Spleen (tissue), 11 donors: ENCODE results near the gene AHNAK2. TPM values are rescaled to one million over a fixed set of nuclear protein-coding genes. Genes with fewer than 3 reads are reported as not detected.
"Not testable (repeated sequence)": the region's sequence is repeated elsewhere in the genome, so short reads cannot be mapped to it uniquely, and the experiment has no call there.

Experiments used
- DNase-seq: peaks from one replicate; pipeline ENCODE4 v3.0.0-alpha.2; 2020
- H3K27ac ChIP-seq, 8 donors: fragments of 200-600 bp; sonication (generic) in 7 of 8; 1 replicate in 4 of 8; 2 replicates in 4 of 8; pipeline versions ENCODE4 v1.5.0 to v1.8.0; 2016 to 2021; ENCODE audit warnings: inconsistent platforms in 4 of 8, mild to moderate bottlenecking in 4 of 8, moderate library complexity in 1 of 8
- H3K27me3 ChIP-seq, 7 donors: fragments of 200-600 bp; sonication (generic) in 6 of 7; replicated peaks in 1 of 7; 1 replicate in 4 of 7; 2 replicates in 3 of 7; pipeline versions ENCODE4 v1.5.0 to v1.8.0; 2016 to 2021; ENCODE audit warnings: inconsistent platforms in 3 of 7, mild to moderate bottlenecking in 1 of 7
- H3K36me3 ChIP-seq, 6 donors: fragments of 200-600 bp; sonication (generic) in 5 of 6; 1 replicate in 4 of 6; 2 replicates in 2 of 6; pipeline versions ENCODE4 v1.5.0 to v1.8.0; 2016 to 2021; ENCODE audit warnings: inconsistent platforms in 2 of 6
- H3K4me1 ChIP-seq, 6 donors: fragments of 200-600 bp; sonication (generic) in 5 of 6; 1 replicate in 3 of 6; 2 replicates in 3 of 6; pipeline versions ENCODE4 v1.5.0 to v1.8.0; 2016 to 2021; ENCODE audit warnings: inconsistent platforms in 3 of 6
- H3K4me3 ChIP-seq, 8 donors: fragments of 200-600 bp; sonication (generic) in 7 of 8; 1 replicate in 4 of 8; 2 replicates in 4 of 8; pipeline versions ENCODE4 v1.5.0 to v1.8.0; 2016 to 2021; ENCODE audit warnings: inconsistent platforms in 4 of 8, mild to moderate bottlenecking in 4 of 8, moderate library complexity in 2 of 8
- H3K9me3 ChIP-seq, 8 donors: fragments of 200-600 bp; sonication (generic) in 7 of 8; 1 replicate in 4 of 8; 2 replicates in 4 of 8; pipeline versions ENCODE4 v1.5.0 to v1.8.0; 2016 to 2021; ENCODE audit warnings: inconsistent platforms in 4 of 8
- POLR2A ChIP-seq, 3 donors: fragments of 450-650 bp; IDR thresholded peaks; one replicate each; pipeline ENCODE4 v1.5.1; 2017; ENCODE audit warnings: antibody characterized with exemption in 3 of 3, mild to moderate bottlenecking in 1 of 3
- POLR2AphosphoS5 ChIP-seq, 3 donors: sonication (generic); formaldehyde crosslinking; IDR thresholded peaks; one replicate each; pipeline ENCODE4 v1.5.1; 2017; ENCODE audit warnings: antibody characterized with exemption in 3 of 3
- WGBS, 5 donors: extraction: QIAGEN DNeasy Blood & Tissue Kit in 3 of 5; methylation state at CpG; one replicate each; pipeline versions ENCODE4 v1.1.5 to v1.1.7; 2013 to 2018; 5-methylcytosine and 5-hydroxymethylcytosine counted together
- intact Hi-C: fragments of 100-400 bp; cut with DNase I; formaldehyde crosslinking; loops from one replicate; pipeline ENCODE4 v1.15.0; 2023; ENCODE audit warnings: low total_unique reads
- polyA plus RNA-seq, 3 donors: library from polyadenylated mRNA; stranded (reverse); fragments of 200-250 nt; gene quantifications; one replicate each; pipeline ENCODE4 v1.2.1, GENCODE V29; 2013
- total RNA-seq, 7 donors: library from RNA; depleted of rRNA in 3 of 7; stranded (reverse); fragments of >200 nt in 3 of 7; fragmentation: NEBNext Ultra II Directional in 4 of 7; extraction: Animal tissue kit (Norgen Biotek cat#: 25700) in 4 of 7; gene quantifications; one replicate each; pipeline versions ENCODE4 v1.1.0 to v1.2.1, GENCODE V29; 2016 to 2021
- TF ChIP-seq, protein P1 (sequence below), 11 experiments: fragments of 200-600 bp in 7 of 11; fragments of 450-650 bp in 4 of 11; sonication (generic) in 4 of 11; IDR thresholded peaks in 8 of 11; conservative IDR thresholded peaks in 3 of 11; 1 replicate in 7 of 11; 2 replicates in 4 of 11; pipeline versions ENCODE4 v1.4.0 to v1.8.0; 2016 to 2021; ENCODE audit warnings: antibody characterized with exemption in 11 of 11, inconsistent platforms in 4 of 11, mild to moderate bottlenecking in 1 of 11
- donor health status: healthy with polysubstance abuse.
- donor health status: DM: no; HTN: no; CAD: no; lungs with moderate emphysema.
- donor health status: DM: no; HTN: no; CAD: no.
- donor health status: Bipolar disorder and iron deficiency.
- donor health status: healthy.
- donor health status: DM: no; HTN: no; CAD: no.
- donor health status: DM: yes; HTN: yes; CAD: no.

Gene AHNAK2
- total and polyA plus RNA-seq, 10 donors, result 0.26 to 1.3 (median 0.71) TPM

DNA sequence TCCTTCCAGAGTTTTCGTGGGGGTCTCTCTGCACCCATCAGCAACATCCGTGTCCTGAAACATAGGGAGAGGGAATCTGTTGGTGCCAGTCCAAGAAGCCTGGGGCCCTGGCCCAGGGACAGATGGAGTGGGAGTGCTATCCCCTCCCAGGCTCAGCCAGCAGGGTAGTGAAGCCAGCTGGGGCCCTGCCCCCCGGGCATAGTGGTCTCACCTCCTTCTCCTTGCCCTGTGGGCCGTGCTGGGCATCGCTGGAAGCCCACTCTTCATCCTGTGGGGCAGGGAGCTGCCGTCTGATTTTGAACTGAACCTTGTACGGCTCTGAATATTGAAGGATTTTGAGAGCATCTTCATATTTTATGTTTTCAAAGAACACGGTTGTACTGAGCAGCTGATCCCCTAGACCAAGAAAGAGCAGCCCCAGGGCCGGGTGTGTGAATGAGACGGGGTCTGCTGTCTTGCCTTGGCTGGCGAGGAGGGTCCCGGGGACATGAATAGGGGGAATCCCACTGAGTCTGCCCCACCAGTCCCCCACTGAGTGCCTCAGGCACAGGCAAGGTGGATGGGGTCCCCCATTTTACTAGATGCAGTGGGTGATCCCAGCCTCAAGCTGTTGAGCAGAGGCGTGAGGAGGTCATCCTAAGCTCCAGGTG, 23.3 kb downstream of the AHNAK2 start:
- no peaks in the 10 kb centered on the region for H3K4me1 ChIP-seq
- intact Hi-C loops, result no loop called here
- no peak for TF ChIP-seq POLR2AphosphoS5 (IDR thresholded peaks at IDR 0.05)
- no peak for TF ChIP-seq POLR2A (IDR thresholded peaks at IDR 0.05)
- TF ChIP-seq, protein P1, sequence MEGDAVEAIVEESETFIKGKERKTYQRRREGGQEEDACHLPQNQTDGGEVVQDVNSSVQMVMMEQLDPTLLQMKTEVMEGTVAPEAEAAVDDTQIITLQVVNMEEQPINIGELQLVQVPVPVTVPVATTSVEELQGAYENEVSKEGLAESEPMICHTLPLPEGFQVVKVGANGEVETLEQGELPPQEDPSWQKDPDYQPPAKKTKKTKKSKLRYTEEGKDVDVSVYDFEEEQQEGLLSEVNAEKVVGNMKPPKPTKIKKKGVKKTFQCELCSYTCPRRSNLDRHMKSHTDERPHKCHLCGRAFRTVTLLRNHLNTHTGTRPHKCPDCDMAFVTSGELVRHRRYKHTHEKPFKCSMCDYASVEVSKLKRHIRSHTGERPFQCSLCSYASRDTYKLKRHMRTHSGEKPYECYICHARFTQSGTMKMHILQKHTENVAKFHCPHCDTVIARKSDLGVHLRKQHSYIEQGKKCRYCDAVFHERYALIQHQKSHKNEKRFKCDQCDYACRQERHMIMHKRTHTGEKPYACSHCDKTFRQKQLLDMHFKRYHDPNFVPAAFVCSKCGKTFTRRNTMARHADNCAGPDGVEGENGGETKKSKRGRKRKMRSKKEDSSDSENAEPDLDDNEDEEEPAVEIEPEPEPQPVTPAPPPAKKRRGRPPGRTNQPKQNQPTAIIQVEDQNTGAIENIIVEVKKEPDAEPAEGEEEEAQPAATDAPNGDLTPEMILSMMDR (IDR thresholded peaks at IDR 0.05 in 8 of 11, conservative IDR thresholded peaks at IDR 0.05 in 3 of 11), result no peak
- H3K9me3 ChIP-seq, result no peaks in the 10 kb centered on the region
- no peak overlapping the region for H3K4me3 ChIP-seq
- H3K27ac ChIP-seq, result no peak overlapping the region
- 72 to 86% (median 79%) methylated on average over 5 to 13 of the region's 13 CpGs for WGBS, 5 donors
- peak; percentile 65 for DNase-seq
- H3K27me3 ChIP-seq, result peaks cover 0 to 29% (median 14%) of the 10 kb centered on the region in 7 donors
- no peaks in the 10 kb centered on the region for H3K36me3 ChIP-seq

DNA sequence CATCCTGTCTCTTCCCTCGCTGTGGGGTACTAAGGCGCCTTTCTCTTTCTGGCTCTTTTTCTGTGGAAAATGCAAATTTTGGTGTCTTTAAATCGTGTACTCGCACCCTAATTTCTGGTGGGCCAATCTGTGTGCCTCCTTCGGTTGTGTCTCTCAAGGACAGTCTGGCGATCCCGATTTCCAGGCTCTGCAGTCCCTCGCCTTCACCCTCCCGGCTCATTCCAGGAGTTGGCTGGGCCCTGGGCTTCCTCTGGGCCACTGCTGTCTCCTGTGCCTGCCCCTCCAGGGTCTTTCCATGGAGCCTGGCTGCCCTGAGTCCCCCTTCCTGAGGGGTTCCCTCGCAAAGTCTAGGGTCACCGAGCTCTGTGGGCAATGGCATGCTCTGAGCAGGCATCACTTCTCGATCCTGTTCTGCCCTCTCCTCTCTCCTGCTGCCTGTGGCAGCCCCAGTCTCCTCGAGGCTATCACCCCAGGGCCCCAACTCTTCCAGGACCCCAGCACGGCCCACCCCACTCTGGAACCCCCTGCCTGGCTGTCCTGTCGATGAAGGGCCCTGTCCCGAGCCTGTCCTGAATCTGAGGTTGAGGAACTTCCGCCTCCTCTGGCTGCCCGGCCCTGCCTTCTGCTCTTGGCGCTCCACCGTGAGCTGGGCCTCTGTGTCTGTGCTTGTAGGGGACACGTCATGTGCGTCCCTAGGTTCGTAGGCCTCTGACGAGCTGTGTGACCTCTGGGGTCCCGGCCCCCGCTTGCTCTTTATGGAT, 24.1 kb downstream of the AHNAK2 start:
- Histone ChIP-seq H3K27ac (no peak overlapping the region), H3K4me1 (no peaks in the 10 kb centered on the region), H3K27me3 (peaks cover 0 to 29% (median 14%) of the 10 kb centered on the region in 7 donors), H3K4me3 (no peak overlapping the region), H3K9me3 (no peaks in the 10 kb centered on the region), H3K36me3 (no peaks in the 10 kb centered on the region)
- DNase-seq, result peak; percentile 59
- TF ChIP-seq, protein P1 (IDR thresholded peaks at IDR 0.05 in 8 of 11, conservative IDR thresholded peaks at IDR 0.05 in 3 of 11), result no peak
- TF ChIP-seq POLR2AphosphoS5 (IDR thresholded peaks at IDR 0.05) (no peak), POLR2A (IDR thresholded peaks at IDR 0.05) (no peak)
- intact Hi-C loops, result no loop called here
- 79 to 91% (median 89%) methylated on average over 26 of the region's 26 CpGs for WGBS, 5 donors

DNA sequence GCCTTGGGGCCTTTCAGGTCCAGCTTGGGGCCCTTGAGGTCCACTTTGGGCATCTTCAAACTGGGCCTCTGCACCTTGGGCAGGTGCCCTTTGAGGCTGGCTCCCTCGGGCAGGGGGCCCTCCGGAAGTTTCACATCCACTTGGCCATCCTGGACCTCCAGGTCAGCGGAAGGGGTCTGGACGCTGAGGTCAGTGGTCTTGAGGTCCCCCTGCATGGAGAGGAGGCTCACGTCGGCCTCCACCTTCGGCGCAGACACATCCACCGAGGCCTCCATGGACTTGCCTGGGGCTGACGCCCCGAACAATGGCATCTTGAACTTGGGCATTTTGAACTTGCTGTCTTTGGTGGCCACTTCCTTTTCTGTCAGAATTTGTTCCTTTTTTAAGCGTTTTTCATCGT, 25.1 kb downstream of the AHNAK2 start:
- DNase-seq, result peak; percentile 58
- Histone ChIP-seq H3K27me3 (peaks cover 0 to 29% (median 14%) of the 10 kb centered on the region in 7 donors), H3K4me1 (no peaks in the 10 kb centered on the region), H3K9me3 (no peaks in the 10 kb centered on the region), H3K27ac (no peak overlapping the region), H3K4me3 (no peak overlapping the region), H3K36me3 (no peaks in the 10 kb centered on the region)
- intact Hi-C loops, result no loop called here
- TF ChIP-seq, protein P1 (IDR thresholded peaks at IDR 0.05 in 8 of 11, conservative IDR thresholded peaks at IDR 0.05 in 3 of 11), result no peak
- TF ChIP-seq POLR2AphosphoS5 (IDR thresholded peaks at IDR 0.05), result no peak
- no peak for TF ChIP-seq POLR2A (IDR thresholded peaks at IDR 0.05)
- 82 to 86% (median 82%) methylated on average over 11 to 13 of the region's 13 CpGs for WGBS, 5 donors

GRCh38 chr14:104951863-104952657, 26.1 kb downstream of the AHNAK2 start:
- WGBS, 5 donors, result 81 to 92% (median 90%) methylated on average over 19 to 28 of the region's 28 CpGs
- H3K4me3 ChIP-seq, H3K9me3 ChIP-seq, H3K36me3 ChIP-seq, H3K27ac ChIP-seq, H3K4me1 ChIP-seq, intact Hi-C loops: not testable (repeated sequence)
- H3K27me3 ChIP-seq, result peaks cover 0 to 23% (median 8%) of the 10 kb centered on the region in 7 donors
- peak; percentile 60 for DNase-seq

DNA sequence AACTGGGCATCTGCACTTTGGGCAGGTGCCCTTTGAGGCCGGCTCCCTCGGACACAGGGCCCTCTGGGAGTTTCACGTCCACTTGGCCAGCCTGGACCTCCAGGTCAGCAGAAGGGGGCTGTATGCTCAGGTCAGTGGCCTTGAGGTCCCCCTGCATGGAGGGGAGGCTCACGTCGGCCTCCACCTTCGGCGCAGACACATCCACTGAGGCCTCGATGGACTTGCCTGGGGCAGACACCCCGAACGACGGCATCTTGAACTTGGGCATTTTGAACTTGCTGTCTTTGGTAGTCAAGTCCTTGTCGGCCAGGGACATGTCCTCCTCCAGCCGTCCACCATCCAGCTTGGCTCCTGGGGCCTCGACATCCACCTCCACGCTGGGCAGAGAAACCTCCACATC, 27.5 kb downstream of the AHNAK2 start:
- H3K4me1 ChIP-seq, H3K9me3 ChIP-seq, intact Hi-C loops, H3K27me3 ChIP-seq, DNase-seq, H3K27ac ChIP-seq, H3K4me3 ChIP-seq, H3K36me3 ChIP-seq: not testable (repeated sequence)
- WGBS, 5 donors, result 77 to 98% (median 92%) methylated on average over 11 to 15 of the region's 15 CpGs
